Glomerular endothelial cell (primary cell): Measurements from ENCODE around the gene EPHA4. TPM values are rescaled to one million over a fixed set of nuclear protein-coding genes. Genes with fewer than 3 reads are reported as not detected.

Experiments used
- DNase-seq: peaks from one replicate; pipeline ENCODE4 v3.0.0-alpha.2; 2011; ENCODE audit warnings: low read depth, low spot score; ENCODE audit errors: extremely low read depth
- total RNA-seq: library from RNA; depleted of rRNA; stranded (reverse); fragments of >200 nt; gene quantifications from 2 replicates; pipeline ENCODE4 v1.2.3, GENCODE V29; 2015

Gene EPHA4
- total RNA-seq, 1 donor from 2014 or later = 22.2 TPM

- no peak for DNase-seq
Measured at GRCh38 chr2:221410487-221410886, 161.6 kb downstream of the EPHA4 start.

- no peak for DNase-seq
Measured at GRCh38 chr2:221407765-221408164, 164.3 kb downstream of the EPHA4 start.

GRCh38 chr2:221405521-221405920, 166.6 kb downstream of the EPHA4 start:
- DNase-seq = no peak

GRCh38 chr2:221402072-221402471, 170.0 kb downstream of the EPHA4 start:
- DNase-seq = no peak

- no peak for DNase-seq
Measured at GRCh38 chr2:221400411-221400810, 171.7 kb downstream of the EPHA4 start.

GRCh38 chr2:221399183-221399582, 172.9 kb downstream of the EPHA4 start:
- DNase-seq = no peak

- DNase-seq = no peak
Measured at GRCh38 chr2:221397187-221397586, 174.9 kb downstream of the EPHA4 start.

GRCh38 chr2:221392228-221392881, 179.7 kb downstream of the EPHA4 start:
- DNase-seq = no peak

GRCh38 chr2:221390878-221391277, 181.2 kb downstream of the EPHA4 start:
- DNase-seq = no peak

GRCh38 chr2:221389904-221390303, 182.2 kb downstream of the EPHA4 start:
- DNase-seq = no peak

GRCh38 chr2:221389421-221389820, 182.7 kb downstream of the EPHA4 start:
- DNase-seq = no peak

- no peak for DNase-seq
Measured at GRCh38 chr2:221388891-221389290, 183.2 kb downstream of the EPHA4 start.

GRCh38 chr2:221385716-221386115, 186.4 kb downstream of the EPHA4 start:
- DNase-seq = no peak

GRCh38 chr2:221381928-221382488, 190.1 kb downstream of the EPHA4 start:
- no peak for DNase-seq

- no peak for DNase-seq
Measured at GRCh38 chr2:221380686-221381085, 191.4 kb downstream of the EPHA4 start.

- no peak for DNase-seq
Measured at GRCh38 chr2:221380062-221380461, 192.0 kb downstream of the EPHA4 start.

- DNase-seq = no peak
Measured at GRCh38 chr2:221377597-221377996, 194.5 kb downstream of the EPHA4 start.

- no peak for DNase-seq
Measured at GRCh38 chr2:221377066-221377465, 195.0 kb downstream of the EPHA4 start.

- DNase-seq = no peak
Measured at GRCh38 chr2:221374234-221374633, 197.9 kb downstream of the EPHA4 start.

GRCh38 chr2:221372907-221373306, 199.2 kb downstream of the EPHA4 start:
- no peak for DNase-seq

- no peak for DNase-seq
Measured at GRCh38 chr2:221372159-221372884, 199.8 kb downstream of the EPHA4 start.

- no peak for DNase-seq
Measured at GRCh38 chr2:221371347-221371746, 200.8 kb downstream of the EPHA4 start.
